Activated gamma-delta T cell (primary cell): Measurements from ENCODE around the gene NRP1.
"Not testable (repeated sequence)": the region's sequence is repeated elsewhere in the genome, so short reads cannot be mapped to it uniquely, and the experiment has no call there.

Experiments used
- DNase-seq: peaks from one replicate; lab custom pipeline; 2025; lab: John Stamatoyannopoulos, UW
- total RNA-seq, 2 donors: gene quantifications; one replicate each; lab custom pipeline; 2026; lab: John Stamatoyannopoulos, UW

NRP1 gene
- total RNA-seq: 0 to 0.52 reads per million in 2 donors

DNA sequence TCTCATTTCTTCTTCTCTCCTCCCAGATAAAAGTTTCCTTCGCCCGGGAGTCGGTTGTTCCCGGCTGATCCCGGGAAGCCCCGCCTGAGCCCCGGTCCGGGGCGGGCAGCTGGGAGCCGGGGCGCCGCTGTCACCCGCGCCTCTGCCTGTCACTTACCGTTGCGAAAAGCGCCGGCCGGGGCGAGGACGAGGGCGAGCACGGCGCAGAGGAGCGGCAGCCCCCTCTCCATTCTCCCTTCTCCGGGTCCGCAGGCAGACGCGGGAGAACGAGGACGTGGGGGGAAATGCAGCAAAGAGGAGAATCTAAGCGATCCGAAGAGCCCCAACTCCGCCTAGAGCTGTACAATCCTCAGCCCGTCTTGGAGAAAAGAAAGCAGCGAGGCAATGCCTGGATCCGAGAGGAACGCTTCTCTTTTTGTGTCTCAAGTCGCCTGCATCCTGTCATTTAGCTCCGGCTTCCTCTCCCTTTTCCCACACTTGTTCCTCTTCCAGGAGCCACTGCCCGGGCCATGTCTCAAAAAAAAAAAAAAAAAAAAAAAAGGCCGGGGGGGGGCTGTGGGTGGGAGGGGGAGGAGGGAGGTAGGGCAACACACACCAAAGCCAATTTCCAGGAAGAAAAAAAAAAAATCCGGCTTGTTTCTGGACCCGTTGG is at the start of gene NRP1:
NRP1 (minus strand) TSS at position 515 of the 652 bp plus-strand sequence; CDS start at position 230, 285 bp downstream.
- no peak for DNase-seq

DNA sequence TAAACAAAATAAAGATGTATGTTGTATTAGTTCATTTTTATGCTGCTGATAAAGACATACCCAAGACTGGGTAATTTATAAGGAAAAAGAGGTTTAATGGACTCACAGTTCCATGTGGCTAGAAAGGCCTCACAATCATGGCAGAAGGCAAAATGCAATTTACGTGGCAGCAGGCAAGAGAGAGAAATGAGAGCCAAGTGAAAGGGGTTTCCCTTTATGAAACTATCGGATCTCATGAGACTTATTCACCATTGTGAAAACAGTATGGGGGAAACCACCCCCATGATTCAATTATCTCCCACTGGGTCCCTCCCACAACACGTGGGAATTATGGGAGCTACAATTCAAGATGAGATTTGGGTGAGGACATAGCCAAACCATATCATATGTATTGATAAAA is 49.7 kb upstream of the NRP1 start:
- DNase-seq: not testable (repeated sequence)

DNA sequence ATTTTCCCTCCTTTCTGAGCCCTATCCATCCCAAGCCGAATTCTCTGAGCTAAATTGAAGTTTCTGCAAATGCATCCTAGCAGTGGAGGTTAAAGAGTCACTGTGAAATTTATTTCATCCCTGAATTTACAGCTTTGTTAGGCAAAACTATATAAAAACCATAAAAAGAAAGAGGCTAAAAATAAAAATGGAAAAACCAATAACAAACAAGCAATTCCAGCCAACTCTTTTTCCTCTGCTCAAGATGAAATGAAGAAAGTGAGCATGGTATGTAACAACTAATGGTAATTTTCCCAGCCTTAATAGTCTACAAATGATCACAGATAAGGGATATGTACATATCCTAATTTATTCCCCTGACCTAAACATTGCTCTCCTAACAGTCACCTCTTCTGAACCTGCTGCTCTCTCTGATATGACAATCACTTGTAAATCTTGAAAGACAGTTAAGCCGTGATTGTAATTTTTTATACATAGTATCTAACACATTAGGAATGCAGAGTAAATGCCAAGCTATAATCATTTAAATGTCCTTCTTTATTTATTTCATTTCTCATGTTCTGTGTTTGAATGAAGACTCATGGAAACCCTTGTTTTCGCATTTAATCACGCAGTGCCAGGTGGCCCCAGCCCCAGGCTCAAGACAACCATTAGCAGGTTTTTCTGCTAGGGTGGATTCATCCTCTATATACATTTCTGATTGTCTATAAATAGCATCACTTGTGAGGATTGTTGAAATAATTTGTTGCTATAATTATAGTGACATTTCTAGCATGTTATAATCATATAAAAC is 48.6 kb upstream of the NRP1 start:
- DNase-seq: no peak

DNA sequence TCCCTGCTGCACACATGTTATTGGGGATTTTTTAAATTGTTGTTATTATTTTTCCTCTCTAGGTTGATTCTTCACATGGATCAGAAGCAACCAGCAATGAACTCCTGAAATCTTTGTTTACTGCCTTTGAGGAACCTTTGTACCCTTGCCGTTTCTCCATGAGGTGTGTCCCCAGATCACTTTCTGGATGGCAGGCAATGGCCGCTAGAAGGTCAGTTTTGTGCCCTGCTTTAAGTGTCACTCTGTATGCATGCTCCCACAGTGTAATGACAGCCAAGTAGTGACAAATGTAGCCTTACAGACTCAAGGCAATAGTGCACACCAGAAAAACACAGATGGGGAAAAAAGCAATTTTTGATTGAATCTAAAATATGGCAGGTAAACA is 47.7 kb upstream of the NRP1 start:
- DNase-seq: no peak

DNA sequence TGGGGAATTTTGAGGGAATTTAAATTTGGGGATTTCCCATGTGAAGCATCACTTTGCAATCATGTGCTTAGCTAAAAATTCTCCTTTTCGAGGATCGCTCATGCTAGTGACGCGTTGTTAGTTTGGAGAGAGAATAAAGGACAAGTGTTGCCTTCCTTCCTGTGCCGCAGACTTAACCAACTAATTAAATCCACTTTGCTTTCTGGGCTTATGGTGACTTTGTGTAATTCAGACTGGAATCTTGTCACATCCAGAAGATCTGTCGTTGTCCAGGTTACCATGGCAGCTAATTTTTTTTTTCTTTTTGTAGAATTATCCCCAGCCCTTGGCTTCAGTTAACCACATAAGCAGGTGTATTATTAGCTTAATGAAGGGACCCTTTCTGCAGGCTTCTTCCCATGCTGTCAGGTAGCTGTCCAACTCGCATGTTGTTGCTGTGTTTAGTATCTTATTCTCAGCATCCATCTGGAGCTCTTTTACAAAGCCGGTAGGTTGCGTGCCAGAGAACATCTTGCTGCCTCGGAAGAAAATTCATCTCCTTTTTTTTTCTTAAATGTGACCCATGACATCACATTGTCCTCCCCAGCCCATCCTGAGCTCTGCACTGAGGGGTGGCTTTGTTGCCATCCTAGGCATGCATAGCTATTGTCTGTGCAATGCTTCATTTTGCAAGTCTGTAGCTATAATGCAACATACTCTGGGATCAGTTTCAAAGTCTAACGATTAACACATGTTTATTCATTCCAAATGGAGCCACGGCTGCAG is 47.2 kb upstream of the NRP1 start:
- no peak for DNase-seq

DNA sequence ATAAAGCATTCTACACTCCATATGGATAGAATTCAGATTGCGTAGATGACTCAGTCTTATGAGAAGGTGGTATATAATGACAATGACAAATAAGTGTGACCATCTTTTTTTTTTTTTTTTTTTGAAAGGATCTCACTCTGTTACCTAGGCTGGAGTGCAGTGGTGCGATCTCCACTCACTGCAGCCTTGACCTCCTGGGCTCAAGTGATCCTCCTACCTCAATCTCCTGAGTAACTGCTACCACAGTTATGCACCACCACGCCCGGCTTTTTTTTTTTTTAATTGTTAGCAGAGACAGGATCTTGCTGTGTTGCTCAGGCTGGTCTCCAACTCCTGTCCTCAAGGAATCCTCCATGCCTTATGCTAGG is 43.2 kb upstream of the NRP1 start:
- no peak for DNase-seq

DNA sequence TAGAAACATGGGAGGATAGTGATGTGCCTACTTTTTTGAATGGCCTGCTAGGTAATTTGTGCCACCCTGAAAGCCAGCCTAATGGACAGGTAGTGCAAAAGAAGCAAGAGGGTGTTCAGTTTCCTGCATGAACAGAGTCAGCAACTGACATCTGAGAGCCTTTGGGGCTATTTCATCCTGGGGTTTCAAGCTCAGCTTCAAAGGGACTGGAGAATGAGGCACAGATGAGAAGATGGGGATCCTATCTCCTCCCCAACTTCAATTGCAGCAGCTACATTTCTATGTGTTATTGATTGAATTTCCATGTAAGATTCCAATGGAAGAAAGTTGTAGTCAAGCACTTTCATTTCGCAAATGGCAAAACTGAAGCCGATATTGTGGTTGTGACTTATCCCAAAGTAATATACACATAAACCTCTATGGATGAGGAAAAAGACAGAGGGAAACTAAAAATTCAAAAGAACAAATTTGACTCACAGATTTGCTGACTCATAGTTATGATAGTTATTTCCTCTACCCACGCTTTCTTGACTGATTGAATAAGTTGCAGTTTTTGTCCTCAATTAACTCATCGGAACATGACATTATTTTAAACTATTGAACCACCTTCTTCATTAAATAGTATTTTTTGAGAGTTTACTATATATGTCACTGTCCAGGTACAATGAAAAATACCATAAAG is 42.6 kb upstream of the NRP1 start:
- no peak for DNase-seq

DNA sequence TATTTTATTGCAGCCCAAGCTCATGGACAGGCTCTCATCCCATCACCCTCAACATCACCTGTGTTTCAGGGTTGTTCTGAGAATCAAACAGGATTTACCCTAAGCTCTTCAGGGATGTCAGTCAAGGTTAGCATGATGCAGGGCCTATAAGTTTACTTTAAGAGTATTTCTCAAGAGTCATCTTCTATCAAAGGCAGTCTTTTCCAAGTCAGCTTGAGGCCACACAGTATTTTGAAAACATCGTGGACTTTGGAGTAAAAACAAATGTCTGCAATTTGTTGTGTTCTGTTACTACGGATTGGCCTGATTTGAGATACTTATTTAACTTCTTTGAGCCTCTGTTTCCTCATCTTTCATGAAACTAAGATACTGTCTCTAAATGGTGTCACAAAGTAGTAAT is 42.0 kb upstream of the NRP1 start:
- no peak for DNase-seq

DNA sequence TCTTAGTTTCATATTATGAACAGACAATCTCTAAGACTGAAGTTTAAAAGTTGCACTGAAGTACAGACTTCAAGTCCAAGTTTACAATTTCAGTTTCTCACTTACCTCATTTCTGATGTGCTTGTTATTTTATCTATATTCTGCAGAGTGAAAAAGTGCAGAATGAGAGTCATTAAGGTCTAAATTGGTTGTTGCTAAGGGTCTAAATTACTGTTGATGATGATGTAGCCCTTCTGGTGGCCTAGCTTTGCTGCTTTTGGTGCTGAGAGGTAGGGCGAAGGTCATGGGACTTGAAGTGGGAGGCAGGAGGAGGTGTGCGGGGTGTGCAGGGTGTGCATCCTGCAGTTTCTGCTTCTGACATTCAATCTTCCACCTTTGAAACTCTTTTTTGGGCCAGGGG is 38.8 kb upstream of the NRP1 start:
- no peak for DNase-seq

DNA sequence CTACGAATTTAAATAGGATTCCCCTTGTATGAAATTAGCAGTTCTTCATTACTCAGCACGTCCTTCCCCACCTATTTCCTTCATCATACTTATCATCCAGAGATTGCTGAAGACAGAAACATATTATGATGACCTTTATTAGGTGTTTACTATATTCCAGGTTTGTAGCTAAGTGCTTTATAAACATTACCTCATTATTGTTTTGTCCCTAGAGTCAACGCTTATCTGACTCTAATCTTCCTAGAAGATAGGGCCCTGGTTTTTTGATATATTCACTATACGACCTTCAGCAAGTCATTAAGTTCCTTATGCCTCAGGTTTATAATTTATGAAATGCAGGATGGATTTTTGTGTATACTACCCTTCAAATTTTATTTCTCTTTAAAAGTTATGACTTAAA is 36.8 kb upstream of the NRP1 start:
- no peak for DNase-seq

DNA sequence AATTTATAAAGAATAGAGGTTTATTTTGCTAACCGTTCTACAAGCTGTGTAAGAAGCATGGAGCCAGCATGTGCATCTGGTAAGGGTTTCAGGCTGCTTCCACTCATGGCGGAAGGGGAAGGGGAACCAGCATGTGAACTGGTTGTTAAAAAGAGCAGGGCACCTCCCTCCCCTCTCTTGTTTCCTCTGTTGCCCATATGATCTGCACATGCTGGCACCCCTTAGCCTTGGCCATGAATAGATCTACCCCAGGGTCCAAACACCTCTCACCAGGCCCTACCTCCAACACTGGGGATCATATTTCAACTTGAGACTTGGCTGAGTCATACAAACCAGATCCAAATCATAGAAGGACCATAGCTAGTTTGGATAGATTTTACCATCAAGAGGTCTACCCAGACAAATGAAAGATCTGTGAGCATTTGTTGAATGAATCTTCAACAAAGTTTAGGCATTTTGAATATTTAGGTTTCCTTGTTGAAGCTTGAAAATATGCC is 36.0 kb upstream of the NRP1 start:
- no peak for DNase-seq

DNA sequence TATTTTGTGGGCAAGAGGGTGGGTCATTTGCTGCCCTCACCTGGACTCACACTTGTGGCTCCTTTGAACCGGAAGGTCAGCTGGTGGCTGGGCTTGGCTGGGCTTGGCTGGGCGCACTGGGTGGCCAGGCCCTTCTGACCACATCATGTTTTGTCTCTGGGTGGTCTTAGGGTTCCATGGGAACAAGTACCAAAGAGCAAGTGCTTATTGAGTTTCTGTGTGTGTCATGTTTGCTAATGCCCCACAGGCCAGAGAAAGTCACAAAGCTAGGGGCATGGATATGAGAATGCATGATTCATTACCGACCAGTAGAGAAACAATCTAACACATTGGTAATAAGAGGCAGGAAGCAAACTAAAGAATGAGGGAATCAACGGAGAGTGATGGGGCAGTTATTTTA is 33.6 kb upstream of the NRP1 start:
- DNase-seq: no peak

DNA sequence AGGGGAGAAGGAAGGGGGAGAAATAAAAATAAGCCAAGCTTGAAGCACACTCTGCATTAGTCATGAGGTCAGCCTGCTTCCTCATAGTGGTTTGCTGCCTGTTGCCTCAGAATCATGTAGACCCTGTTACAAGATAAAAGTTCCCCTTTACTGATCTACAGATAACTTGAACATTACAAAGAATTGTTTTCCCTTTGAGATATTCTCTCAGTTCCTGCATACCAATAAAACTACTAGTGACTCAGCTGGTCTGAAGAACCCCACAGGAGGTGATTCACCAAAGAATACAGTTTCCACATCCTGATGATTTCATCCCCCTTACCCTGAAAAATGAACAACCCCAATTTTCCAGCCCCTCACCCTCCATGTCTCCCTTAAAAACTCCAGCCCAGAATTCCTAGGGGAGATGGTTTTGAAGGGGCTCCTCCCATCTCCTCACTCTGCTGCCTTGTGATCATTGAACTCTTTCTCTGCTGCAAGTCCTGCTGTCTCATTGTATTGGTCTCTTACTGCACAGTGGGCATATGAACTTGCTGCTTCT is 31.5 kb upstream of the NRP1 start:
- no peak for DNase-seq

DNA sequence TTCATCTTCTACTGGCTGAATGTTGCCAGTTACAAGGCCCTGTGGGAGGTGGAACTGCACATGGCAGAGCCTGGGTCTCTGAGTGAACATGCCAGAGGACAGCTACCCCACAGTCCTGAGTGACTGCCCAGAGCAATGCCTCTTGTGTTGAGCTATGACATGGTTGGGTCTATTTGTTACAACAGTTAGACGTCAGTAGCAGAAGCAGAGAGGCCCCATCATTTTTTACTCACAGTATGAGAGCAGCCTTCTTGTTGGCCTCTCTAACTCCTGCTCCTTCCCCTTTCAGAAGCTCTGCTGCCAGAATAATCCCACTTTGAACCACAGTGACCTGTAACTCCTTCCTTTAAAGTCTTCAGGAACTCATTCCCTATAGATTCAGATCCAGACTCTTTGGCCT is 30.8 kb upstream of the NRP1 start:
- no peak for DNase-seq

DNA sequence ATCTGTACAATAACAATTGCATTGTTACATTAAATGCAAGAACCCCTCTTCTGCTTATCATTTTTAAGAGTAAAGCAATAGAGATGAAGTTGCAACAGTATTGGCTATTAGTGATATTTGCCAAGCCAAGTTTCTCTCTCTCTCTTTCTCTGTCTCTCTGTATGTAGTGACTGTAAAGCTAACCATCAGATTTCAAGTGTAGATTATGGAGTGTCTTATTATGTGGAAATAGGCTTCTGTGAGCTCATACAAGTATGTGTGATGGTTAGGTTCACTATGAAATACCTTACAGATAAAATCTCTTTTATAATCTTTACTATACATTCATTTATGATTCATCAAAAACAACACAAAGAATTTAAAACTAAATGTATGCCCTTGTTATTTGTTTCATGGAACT is 28.6 kb upstream of the NRP1 start:
- DNase-seq: no peak

DNA sequence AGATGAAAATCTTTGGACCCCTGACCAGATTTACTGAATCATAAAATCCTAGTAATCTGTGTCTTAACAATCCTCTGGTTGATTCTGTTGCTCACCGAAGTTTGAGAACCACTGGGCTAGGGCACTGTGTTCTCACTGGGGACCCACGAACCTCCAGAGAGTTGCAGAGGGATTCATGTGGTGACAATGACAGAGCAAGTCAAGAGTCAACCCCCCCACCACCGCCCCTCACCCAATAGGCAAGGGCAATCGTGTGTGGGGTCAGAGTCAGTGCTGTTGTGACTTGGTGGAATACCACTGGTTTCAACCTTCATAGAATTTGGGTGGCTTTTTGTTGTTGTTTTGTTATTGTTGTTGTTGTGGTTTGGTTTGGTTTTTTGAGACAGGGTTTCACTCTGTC is 23.5 kb upstream of the NRP1 start:
- no peak for DNase-seq

DNA sequence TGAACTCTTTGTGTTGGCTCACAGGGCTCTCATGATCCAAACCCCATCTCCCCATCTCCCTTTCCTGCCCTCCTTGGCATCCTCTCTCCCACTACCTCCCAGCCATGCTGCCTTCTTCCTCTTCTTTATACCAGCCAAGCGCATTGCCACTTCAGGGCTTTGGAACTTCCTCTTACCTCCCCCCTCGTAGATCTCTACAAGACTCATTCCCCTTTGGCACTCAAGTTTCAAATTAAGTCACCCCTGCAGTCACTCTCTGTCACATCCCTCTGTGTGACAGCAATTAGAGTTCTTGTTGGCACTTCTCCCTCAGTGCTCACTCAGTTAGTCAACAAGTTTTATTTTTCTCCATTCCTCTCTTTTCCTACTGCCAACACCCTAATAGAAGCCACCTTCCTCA is 20.8 kb upstream of the NRP1 start:
- no peak for DNase-seq

DNA sequence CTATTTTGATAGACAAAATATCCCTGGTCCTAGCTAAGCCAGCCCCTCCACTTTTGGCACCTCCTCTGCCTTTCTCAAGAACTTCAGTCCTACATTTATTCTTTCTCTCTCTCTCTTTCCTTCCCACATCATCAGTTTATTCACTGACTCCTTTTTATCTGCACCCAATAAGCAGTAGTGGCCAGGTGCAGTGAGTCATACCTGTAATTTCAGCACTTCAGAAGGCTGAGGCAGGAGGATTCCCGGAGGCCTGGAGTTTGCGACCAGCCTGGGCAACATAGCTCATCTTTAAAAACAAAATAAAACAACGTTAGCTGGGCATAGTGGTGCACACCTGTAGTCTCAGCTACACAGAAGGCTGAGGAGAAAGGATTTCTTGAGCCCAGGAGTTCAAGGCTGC is 19.4 kb upstream of the NRP1 start:
- no peak for DNase-seq

DNA sequence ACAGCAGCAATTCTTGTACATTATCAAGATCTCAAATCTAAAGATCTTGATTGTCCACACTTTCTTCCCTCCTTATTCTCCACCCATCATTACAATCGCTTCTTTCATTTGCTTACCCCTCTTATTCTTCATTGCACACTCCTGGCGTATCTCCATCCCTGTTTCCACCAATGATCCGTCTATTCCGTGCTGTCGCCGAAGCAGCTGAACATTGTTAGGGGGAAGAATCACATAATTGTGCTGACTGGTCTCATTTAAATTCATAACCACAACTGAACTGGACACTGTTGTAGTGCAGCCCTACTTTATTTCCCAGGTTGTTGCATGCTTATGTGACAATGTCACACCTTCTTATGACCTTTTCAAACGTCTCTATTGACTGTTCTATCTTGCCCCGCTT is 18.9 kb upstream of the NRP1 start:
- DNase-seq: no peak

DNA sequence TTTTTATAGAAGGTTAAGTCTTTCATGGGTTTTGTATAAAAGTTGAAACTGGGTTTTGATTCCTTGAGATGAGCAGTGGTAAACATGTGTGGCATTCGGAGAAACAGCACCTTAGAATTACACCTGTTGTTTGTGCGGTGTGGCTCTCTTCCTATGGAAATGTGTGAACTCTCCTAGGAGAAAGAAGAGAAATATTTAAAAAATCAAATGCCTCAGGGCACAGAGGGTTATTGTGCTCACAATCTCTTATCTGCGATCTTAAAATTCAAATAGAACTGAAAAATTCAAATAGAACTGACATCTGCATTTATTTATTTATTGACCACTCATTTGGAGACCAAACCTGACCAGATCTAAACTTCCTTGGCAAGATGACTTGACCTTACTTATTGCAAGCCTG is 18.1 kb upstream of the NRP1 start:
- no peak for DNase-seq

DNA sequence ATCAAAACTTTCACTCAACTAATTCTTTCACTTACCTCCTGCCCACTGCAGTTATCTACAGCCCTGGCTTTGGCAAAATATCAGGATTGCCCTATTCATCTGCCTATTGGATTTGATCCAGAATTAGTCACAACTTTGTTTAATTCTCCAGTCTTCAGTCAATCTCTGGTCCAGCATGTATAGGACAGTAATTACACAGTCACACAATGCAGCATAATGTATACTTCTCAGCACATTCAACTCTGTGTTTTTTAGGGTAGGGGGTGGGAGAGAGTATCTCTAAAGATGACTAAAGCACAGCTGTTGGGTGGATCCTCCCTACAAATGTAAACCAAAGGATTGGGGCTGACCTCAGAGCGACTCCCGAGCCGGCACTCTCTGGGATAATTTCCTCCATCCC is 17.7 kb upstream of the NRP1 start:
- DNase-seq: no peak

DNA sequence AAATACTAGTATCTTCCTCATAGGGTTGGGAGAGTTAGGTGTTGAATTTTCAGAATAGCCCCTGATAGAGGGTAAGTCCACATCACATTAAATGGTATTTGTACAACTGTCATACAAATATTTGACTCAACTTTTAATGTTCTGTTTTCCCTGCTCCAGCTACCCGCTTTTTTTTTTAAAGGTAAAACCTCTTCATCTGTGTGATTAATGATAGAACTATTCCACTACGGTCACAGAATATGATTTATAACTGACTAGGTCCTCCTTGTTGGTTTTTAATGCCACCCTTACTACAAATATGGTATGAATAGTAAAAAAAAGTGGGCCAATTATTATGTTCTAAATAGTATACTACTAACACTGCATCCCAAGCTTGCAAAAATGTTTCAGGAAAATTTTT is 15.6 kb upstream of the NRP1 start:
- no peak for DNase-seq
